H7 (cell line): ENCODE measurements around the gene ELN. TPM values are rescaled to one million over a fixed set of nuclear protein-coding genes. Genes with fewer than 3 reads are reported as not detected.
A peak's percentile ranks its signal among the peaks of the same experiment; 100 is the strongest.

Source experiments
- DNase-seq: peaks from one replicate; pipeline ENCODE4 v3.0.0; 2012
- H3K27me3 ChIP-seq: 2 replicates; pipeline ENCODE4 v1.6.0; 2011; ENCODE audit warnings: mild to moderate bottlenecking, low read length; ENCODE audit not compliant: control insufficient read depth, insufficient read depth
- H3K36me3 ChIP-seq: replicated peaks from 2 replicates; pipeline ENCODE4 v1.5.1; 2011; ENCODE audit warnings: low read length; ENCODE audit not compliant: control insufficient read depth, insufficient read depth
- H3K4me3 ChIP-seq: 2 replicates; pipeline ENCODE4 v1.5.1; 2011; ENCODE audit warnings: low read depth, mild to moderate bottlenecking, control low read depth, low read length, moderate library complexity; ENCODE audit not compliant: insufficient read depth
- total RNA-seq: library from RNA; depleted of rRNA; stranded (reverse); fragments of >200 nt; shearing (Covaris generic); gene quantifications from 2 replicates; pipeline ENCODE4 v1.2.3, GENCODE V29; 2014

Gene ELN
- total RNA-seq, 1 experiment from 2014 or later = 2.7 TPM

DNA sequence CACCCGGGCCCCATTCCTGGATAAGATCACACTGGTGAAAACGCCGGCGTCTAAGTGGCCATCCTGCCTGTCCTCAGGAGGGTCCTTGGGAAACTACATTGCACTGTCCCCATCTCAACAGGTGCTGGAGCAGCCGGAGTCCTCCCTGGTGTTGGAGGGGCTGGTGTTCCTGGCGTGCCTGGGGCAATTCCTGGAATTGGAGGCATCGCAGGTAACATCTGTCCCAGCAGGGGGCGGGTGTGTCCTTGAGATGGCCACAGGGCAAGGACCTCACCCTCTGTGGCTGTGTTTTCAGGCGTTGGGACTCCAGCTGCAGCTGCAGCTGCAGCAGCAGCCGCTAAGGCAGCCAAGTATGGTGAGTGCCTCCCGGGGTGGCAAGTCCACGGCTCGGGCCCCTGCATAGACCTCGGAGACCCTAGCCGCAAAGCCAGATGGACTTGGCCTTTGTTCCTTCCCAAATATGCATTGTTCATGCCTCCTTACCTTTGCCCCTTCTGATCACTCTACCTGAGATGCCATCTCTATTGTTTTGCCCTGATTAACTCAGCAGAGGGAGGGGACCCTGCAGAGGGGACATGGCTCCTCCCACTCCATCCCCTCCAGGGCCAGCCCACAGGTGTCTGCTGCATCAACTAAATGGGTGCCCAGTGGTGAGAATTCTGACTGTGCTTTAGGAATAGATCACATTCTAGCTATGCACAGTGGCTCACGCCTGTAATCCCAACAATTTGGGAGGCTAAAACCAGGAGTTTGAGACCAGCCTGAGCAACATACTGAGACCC, 23.8 kb downstream of the ELN start:
- H3K27me3 ChIP-seq = no peaks in the 10 kb centered on the region
- DNase-seq = peak; percentile 90
- no peaks in the 10 kb centered on the region for H3K36me3 ChIP-seq
- H3K4me3 ChIP-seq = no peak overlapping the region

DNA sequence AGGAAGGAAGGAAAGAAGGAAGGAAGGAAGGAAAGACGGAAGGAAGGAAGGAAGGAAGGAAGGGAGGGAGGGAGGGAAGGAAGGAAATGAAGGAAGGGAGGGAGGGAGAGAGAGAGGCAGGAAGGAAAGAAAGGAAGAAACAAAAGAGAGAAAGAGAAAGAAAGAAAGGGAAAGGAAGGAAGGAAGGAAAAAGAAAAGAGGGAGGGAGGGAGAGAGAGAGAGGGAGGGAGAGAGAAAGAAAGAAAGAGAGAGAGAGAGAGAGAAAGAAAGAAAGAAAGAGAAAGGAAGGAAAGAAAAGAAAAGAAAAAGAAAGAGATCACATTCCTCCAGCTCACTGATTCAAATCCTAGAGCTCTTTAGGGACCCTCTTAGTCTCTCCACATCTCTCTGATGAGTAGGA, 24.7 kb downstream of the ELN start:
- Histone ChIP-seq H3K27me3 (no peaks in the 10 kb centered on the region), H3K4me3 (no peak overlapping the region), H3K36me3 (no peaks in the 10 kb centered on the region)
- DNase-seq = no peak

DNA sequence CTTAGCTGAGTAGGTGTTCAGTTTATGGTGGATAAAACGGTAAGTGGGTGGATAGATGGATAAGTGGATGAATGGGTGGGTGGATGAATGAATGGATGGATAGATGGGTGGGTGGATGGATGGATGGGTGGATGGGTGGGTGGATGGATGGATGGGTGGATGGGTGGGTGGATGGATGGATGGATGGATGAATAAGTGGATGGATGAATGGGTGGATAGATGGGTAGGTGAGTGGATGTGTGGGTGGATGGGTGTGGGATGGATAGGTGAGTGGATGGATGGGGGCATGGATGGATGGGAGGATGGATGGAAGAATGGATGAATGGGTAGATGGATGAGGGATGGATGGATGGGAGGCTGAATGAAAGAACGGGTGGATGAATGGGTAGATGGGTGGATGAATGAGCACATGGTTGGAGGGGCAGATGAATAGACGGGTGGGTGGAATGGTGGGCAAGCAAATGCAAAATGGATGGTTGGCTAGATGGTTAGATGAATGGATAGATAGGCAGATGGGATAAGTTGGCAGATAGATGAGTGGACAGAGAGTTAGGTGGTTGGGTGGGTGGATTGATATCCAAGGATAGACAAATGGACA, 25.7 kb downstream of the ELN start:
- DNase-seq = peak; percentile 9
- no peaks in the 10 kb centered on the region for H3K27me3 ChIP-seq
- no peak overlapping the region for H3K4me3 ChIP-seq
- no peaks in the 10 kb centered on the region for H3K36me3 ChIP-seq

DNA sequence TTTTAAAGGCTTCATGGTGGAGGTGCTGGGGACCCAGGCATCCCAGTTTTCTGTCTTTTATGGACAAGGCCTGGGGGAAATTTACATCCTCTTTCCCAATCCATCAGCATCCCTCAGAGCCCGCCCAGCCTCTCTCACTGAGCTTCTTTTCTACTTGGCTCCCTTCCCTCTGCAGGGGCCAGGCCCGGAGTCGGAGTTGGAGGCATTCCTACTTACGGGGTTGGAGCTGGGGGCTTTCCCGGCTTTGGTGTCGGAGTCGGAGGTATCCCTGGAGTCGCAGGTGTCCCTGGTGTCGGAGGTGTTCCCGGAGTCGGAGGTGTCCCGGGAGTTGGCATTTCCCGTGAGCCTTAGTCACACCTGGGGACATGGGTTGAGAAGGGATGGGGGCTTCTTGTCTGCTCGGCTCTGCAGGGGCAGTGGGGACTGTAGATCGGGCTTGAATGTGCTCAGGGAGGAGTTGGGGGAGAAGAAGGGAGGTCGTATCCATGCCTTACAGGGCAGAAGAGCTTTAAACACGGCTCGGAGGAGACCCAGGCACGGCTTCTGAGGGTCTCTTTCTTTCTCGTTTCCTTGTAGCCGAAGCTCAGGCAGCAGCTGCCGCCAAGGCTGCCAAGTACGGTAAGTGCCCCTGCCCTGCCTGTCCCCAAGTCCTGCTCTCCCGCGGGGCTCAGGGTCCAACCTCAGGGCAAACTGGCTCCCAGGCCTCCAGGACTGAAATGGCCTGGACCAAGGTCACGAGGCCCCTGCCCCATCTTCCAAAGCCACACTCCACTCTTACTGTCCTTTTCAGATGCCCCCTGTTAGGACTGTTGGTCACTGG, 28.3 kb downstream of the ELN start:
- peak; percentile 54 for DNase-seq
- Histone ChIP-seq H3K36me3 (no peaks in the 10 kb centered on the region), H3K27me3 (no peaks in the 10 kb centered on the region), H3K4me3 (no peak overlapping the region)

DNA sequence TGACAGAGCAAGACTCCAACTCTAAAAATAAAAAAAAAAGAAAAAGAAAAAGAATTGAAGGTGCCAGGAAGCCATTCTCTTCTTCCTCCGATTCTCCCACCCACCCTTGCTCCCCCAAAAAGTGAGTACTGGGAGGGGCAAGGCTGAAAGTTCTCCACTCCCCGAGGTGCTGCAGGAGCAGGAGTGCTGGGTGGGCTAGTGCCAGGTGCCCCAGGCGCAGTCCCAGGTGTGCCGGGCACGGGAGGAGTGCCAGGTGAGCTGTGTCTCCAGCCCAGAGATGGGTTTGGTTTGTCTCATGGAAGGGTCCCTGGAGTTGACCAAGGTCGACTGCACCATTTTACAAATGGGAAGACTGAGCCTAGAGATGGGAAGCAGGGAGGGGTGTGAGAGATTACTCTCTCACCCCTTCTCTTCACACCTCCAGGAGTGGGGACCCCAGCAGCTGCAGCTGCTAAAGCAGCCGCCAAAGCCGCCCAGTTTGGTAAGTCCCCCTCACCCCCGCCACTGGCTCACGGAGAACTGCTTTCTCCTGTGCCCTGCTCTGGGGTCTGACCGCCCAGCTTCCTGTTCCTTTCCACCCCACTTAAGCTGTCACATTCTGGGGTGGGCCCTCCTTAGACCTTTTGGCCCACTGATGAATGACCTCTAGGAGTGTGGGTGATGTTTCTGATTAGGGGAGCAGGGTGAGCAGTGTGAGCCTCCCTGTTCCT, 29.4 kb downstream of the ELN start:
- Histone ChIP-seq H3K4me3 (no peak overlapping the region), H3K27me3 (no peaks in the 10 kb centered on the region), H3K36me3 (no peaks in the 10 kb centered on the region)
- peak; percentile 42 for DNase-seq

DNA sequence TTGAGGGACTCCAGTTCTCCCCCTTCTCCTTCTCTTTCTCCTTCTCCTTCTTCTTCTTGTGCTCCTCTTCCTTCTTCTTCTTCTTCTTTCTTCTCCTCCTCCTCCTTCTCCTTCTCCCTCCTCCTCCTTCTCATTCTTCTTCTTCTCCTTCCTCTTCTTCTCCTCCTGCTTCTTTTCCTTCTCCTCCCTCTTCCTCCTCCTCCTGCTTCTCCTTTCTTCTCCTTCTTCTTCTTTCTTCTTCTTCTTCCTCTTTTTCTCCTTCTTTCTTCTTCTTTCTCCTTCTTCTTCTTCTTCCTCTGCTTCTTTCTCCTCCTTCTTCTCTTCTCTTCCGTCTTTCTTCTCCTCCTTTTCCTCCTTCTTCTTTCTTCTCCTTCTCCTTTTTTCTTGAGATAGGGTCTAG, 30.0 kb downstream of the ELN start:
- Histone ChIP-seq H3K36me3 (no peaks in the 10 kb centered on the region), H3K27me3 (no peaks in the 10 kb centered on the region), H3K4me3 (no peak overlapping the region)
- no peak for DNase-seq

DNA sequence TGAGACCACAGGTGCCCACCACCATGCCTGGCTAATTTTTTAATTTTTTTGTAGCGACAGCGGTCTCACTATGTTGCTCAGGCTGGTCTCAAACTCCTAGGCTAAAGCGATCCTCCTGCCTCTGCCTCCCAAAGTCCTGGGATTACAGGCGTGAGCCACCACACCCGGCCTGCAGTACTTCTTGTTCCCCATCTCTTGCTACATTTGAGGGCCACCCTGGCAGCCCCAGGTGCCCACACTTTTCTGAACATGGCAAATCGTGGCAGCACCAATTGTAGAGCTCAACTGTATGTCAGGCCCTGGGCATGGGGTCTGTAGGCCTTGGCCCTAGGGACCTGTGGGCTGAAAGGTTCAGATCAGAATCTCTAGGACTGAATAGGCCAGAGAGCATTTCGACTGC, 30.5 kb downstream of the ELN start:
- Histone ChIP-seq H3K36me3 (no peaks in the 10 kb centered on the region), H3K27me3 (no peaks in the 10 kb centered on the region), H3K4me3 (no peak overlapping the region)
- peak; percentile 10 for DNase-seq

DNA sequence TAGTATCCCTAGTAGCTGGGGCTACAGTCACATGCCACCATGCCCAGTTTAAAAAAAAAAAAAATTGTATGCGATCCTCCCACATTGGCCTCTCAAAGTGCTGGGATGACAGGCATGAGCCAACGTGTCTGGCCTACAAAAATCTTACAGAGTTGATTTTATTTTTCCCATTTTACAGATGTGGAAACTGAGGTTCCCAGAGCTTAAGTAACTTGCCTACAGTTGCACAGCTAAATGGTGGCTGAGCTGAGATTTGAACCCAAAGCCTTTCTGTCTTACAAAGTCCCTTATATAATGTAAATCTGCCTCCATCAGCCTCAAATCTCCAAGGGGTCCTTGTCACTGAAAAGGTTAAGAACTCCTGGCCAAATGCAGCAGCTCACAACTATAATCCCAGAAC, 31.1 kb downstream of the ELN start:
- Histone ChIP-seq H3K4me3 (no peak overlapping the region), H3K27me3 (no peaks in the 10 kb centered on the region), H3K36me3 (no peaks in the 10 kb centered on the region)
- DNase-seq = peak; percentile 9

DNA sequence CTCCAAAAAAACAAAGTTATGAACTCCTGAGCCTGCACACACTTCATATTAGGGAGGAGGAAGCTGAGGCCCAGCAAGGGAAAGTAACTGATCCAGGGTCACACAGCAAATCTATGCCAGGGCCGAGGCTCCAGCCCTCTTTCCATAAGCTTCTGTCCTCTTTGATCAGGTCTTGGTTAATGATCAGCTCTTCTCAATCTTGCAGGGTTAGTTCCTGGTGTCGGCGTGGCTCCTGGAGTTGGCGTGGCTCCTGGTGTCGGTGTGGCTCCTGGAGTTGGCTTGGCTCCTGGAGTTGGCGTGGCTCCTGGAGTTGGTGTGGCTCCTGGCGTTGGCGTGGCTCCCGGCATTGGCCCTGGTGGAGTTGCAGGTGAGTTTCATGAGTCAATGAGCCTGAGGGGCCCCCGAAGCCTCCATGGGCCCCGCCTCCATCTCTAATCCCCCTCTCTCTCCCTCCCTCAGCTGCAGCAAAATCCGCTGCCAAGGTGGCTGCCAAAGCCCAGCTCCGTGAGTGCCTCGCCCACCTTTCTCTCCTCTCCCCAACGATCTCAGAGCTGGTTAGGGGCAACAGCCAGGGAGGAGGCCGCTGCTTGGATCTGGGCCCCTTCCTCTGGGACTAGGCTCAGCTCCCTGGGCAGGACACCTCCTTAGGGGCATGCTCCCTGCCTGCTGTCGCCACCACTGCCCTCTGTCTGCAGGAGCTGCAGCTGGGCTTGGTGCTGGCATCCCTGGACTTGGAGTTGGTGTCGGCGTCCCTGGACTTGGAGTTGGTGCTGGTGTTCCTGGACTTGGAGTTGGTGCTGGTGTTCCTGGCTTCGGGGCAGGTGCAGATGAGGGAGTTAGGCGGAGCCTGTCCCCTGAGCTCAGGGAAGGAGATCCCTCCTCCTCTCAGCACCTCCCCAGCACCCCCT, 32.0 kb downstream of the ELN start:
- Histone ChIP-seq H3K36me3 (no peaks in the 10 kb centered on the region), H3K27me3 (no peaks in the 10 kb centered on the region), H3K4me3 (no peak overlapping the region)
- DNase-seq = peak; percentile 71

DNA sequence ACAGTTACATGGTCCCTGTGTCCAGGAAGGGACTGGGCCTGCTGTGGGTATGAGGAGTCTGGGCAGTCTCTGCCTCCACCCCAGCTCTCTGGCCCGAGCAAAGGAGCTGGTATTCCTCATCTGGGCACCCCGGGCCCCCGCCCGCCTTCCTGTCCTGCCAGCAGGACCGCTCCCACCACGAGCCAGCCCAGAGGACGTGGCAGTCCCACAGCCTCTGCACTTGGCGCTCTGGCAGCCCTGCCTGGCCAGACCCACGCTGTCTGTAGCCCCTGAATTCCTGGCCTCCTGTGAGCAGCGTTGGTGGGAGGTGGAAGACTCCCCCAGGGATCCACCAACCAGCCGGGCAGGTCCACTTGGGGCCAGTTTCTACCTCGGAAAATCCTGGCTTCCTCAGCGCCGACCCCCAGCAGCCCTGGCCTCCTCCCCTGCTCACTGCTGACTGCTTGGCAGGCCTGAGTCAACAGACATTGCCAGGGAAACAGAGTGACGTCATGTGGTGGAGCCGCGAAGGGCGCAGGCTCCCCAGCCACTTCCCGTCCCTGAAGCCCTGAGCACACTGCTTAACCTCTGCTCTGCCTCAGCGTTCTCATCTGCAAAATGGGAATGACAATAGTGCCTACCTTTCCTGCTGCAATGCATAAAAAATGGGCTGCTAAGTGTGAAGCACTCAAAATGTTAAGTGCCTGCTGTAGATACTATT, 34.0 kb downstream of the ELN start:
- DNase-seq = peak; percentile 79
- Histone ChIP-seq H3K36me3 (no peaks in the 10 kb centered on the region), H3K27me3 (no peaks in the 10 kb centered on the region), H3K4me3 (no peak overlapping the region)

DNA sequence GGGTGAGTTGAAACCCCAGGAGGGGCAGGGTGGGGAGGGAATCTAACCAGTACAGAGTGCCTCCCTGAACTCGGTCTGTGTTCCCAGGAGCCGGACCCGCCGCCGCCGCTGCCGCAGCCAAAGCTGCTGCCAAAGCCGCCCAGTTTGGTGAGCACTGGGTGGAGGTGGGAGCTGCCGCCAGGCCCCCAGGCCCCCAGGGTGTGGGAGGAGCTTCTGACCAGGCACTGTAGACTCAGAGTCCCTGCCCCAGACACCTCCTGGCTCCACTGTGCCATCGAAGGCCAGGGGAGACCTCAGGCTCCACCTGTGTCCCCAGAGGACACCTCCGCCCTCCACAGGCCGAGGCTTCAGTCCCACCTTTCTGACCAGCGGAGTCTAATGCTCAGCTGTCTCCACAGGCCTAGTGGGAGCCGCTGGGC, 35.3 kb downstream of the ELN start:
- no peaks in the 10 kb centered on the region for H3K36me3 ChIP-seq
- DNase-seq = peak; percentile 53
- no peaks in the 10 kb centered on the region for H3K27me3 ChIP-seq
- no peak overlapping the region for H3K4me3 ChIP-seq

DNA sequence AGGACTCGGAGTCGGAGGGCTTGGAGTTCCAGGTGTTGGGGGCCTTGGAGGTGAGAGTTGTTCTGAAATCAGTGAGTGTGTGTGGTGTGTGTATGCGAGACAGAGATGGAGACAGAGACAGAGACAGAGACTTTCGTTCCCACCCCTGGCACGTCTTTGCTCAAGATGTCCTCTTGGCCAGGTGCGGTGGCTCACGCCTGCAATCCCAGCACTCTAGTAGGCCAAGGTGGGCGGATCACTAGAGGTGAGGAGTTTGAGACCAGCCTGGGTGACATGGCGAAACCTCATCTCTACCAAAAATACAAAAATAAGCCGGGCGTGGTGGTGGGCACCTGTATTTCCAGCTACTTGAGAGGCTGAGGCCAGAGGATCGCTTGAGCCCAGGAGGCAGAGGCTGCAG, 35.7 kb downstream of the ELN start:
- no peaks in the 10 kb centered on the region for H3K36me3 ChIP-seq
- no peak for DNase-seq
- no peak overlapping the region for H3K4me3 ChIP-seq
- no peaks in the 10 kb centered on the region for H3K27me3 ChIP-seq

DNA sequence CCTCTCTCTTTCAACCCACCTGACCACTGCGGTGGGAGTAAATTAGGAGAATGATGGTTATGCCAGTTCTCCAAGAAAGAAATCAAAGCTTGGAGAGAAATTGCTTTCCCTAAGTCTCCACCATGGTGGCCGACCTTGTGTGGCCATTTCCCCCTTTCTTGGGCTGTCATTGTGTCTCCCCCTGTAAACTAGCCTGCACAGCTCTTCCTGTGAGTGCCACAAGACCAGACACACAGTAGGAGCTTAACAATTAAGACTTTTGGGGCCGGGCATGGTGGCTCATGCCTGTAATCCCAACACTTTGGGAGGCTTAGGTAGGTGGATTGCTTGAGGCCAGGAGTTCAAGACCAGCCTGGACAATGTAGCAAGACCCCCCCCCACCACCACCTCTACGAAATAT, 36.7 kb downstream of the ELN start:
- DNase-seq = no peak
- H3K27me3 ChIP-seq = no peaks in the 10 kb centered on the region
- no peak overlapping the region for H3K4me3 ChIP-seq
- H3K36me3 ChIP-seq = no peaks in the 10 kb centered on the region
